CD4-positive, alpha-beta T cell treated with Interleukin-10 for 1 hour (primary cell): ENCODE data around the gene PPIP5K1.
"Not testable (repeated sequence)": the region's sequence is repeated elsewhere in the genome, so short reads cannot be mapped to it uniquely, and the experiment has no call there.

Experiments used
- DNase-seq: peaks from one replicate; pipeline ENCODE4 v3.0.0-alpha.2; 2020

PPIP5K1 gene

DNA sequence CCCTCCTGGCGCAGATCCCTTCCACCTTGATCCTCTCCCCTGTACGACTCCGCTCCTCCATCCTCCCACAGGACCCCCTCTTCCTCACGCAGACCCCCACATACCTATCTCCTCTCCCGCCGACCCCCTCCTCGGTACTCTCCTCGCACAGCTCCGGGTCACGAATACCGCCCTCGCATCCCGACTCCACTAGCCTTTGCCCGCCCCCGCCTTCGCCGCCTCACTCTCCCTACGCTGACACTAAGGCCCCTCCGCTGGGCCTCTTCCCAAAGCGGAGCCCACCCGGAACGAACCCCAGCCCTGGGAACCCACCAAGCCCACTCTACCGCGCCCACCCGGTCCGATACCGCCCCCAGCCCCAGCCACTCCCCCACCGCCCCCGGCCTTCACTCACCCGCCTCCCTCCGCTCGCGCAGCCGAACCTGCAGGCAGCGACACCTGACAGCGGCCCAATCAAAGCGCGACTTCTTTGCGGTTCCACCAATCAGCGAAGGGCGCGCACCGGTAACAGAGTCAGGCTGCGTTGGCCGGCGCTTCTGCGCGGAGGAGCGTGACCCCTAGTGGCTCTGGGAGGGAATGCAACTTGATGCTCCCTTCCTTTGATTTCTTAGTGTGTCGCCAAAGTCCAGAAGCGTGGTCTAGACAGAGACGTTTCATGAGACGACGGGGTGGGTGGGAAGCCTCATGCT, at the start of gene PPIP5K1:
TSS of gene PPIP5K1 (minus strand) at position 431 of the 689 bp plus-strand sequence. CDS start 5,704 bp downstream, outside the sequence.
- not testable (repeated sequence) for DNase-seq

- not testable (repeated sequence) for DNase-seq
These were observed 48.6 kb upstream of the PPIP5K1 start for GRCh38 chr15:43638464-43639204.

- DNase-seq, result not testable (repeated sequence)
These were observed 36.9 kb upstream of the PPIP5K1 start for GRCh38 chr15:43626937-43627336.

GRCh38 chr15:43625106-43625505, 35.1 kb upstream of the PPIP5K1 start:
- no peak for DNase-seq

DNA sequence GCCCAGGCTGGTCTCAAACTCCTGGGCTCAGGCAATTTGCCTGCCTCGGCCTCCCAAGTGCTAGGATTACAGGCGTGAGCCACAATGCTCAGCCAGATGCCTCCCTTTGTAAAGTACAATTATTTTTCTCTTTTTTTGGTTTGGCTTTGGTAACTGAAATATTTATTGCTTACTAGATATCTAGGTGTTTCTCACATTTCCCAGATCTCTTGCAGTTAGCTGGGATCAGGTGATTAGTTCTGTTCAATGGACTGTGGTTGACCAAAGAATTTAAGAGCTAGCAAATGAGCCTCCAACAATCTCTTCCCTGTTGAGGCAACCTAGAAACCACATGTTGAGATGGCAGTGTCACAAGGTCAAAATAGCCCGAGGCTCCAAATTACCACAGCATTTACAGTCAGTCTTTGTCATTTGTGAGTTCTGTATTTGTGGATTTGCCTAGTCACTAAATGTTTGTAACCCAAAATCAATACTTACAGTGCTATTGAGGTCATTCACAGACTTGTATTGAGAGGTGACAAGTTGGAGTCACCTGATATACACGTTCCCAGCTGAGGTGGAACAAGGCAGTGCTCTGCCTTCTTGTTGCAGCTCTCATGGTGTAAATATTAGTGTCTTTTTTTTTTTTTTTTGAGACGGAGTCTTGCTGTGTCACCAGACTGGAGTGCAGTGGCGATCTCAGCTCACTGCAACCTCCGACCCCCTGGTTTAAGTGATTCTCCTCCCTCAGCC, 32.2 kb upstream of the PPIP5K1 start:
- DNase-seq, result not testable (repeated sequence)

DNA sequence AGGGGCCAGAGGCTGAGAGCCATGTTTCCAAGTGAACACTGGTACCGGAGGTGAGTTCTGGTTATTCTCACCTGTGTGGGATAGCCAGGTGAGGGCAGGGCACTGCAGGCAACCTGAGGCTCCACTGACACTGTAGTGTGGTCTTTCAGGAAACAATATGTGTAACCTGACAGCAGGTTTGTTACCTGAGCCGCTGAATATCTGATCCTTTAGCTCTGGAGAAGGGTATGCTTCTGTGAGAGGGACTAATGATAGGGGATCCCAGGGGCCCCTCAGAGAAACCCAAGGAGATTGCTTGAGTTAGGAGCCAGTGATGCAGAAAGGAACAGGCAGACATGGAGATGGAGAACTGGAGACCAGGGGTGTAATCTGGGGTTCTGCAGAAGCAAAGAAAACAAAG, 28.7 kb upstream of the PPIP5K1 start, which contains the start of gene STRC:
TSS of gene STRC (minus strand) at position 101 of the 400 bp plus-strand sequence. CDS start at position 23, 78 bp downstream.
- not testable (repeated sequence) for DNase-seq

GRCh38 chr15:43617750-43618149, 27.7 kb upstream of the PPIP5K1 start:
- DNase-seq, result not testable (repeated sequence)

DNA sequence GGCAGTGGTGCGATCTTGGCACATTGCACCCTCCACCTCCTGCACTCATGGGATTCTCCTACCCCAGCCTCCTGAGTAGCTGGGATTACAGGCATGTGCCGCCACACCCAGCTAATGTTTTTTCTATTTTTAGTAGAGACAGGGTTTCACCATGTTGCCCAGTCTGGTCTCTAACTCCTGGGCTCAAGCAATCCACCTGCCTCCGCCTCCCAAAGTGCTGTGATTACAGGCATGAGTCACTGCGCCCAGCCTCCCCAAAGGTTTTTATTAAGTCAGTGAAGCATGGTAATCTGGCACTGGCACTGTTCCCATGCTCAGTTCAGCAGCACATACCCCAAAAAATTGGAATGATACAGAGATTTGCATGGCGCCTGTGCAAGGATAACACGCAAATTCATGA, 12.2 kb upstream of the PPIP5K1 start:
- DNase-seq, result not testable (repeated sequence)

GRCh38 chr15:43600200-43600599, 10.2 kb upstream of the PPIP5K1 start:
- DNase-seq, result not testable (repeated sequence)

DNA sequence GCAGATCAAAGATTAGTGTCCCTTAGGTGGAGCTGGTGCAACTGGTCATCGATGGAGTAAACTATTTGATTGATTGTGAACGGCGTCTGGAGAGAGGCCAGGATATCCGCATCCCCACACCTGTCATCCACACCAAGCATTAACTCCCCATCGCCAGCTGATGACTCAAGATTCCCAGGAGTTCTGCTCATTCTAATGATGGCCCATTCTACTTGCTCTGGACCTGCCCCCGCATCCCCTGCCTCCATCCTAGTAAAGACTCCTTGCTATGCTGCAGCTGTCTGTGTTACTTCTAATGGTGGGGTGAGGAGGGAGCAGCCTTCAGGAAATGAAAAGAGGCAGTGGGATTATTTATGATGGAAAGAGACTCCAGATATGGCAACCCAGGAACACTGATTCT, 9.1 kb upstream of the PPIP5K1 start:
- DNase-seq, result not testable (repeated sequence)

DNA sequence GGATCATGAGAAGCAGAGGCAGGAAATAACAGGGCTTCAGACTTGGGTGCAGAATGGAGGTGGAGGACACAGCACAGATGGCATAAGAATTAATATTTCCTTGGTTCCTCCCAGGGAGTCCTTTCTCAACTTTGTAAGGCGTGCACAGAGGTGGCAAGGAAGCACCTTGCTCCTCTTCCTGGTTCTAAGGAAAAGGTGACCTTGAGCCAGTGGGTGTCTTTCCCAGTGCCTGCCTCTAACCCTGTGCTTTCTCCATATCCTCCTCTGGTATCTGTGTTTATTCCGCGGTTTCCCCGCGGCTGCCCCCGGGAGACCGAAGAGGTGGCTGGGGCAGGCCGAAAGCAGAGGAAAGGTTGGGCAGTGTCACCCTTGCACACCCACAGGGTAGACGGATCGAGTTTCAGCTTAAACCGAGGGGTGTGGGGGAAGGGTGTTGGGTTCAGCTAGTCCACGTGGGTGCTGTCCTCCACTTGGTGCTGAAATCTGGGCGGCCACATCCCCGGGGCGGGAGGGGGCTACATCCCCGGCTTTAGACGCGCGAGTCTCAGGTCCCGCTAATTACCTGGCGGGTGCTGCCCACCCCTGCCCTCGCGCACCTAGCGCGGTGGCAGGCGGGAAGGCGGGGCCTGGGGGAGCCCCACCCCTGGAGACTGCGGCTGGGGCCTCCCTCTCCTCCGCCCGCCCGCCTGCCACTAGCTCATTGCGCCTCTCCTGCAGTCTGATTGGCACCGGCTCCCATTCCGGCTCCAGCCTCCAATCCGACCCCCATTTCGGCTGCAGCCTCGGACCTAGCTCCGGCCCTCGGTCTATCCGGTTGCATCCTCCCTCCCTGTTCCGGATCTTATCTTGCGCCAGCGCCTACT, 3.6 kb upstream of the PPIP5K1 start, which contains the start of gene CKMT1B:
TSS of gene CKMT1B (plus strand) at position 700 of the 863 bp plus-strand sequence. CDS start 192 bp downstream, outside the sequence.
- DNase-seq, result not testable (repeated sequence)

GRCh38 chr15:43592841-43593240, 2.8 kb upstream of the PPIP5K1 start:
- not testable (repeated sequence) for DNase-seq

- not testable (repeated sequence) for DNase-seq
These were observed 15.4 kb downstream of the PPIP5K1 start for GRCh38 chr15:43574607-43575006.

- not testable (repeated sequence) for DNase-seq
These were observed 23.4 kb downstream of the PPIP5K1 start for GRCh38 chr15:43566615-43567014.

DNA sequence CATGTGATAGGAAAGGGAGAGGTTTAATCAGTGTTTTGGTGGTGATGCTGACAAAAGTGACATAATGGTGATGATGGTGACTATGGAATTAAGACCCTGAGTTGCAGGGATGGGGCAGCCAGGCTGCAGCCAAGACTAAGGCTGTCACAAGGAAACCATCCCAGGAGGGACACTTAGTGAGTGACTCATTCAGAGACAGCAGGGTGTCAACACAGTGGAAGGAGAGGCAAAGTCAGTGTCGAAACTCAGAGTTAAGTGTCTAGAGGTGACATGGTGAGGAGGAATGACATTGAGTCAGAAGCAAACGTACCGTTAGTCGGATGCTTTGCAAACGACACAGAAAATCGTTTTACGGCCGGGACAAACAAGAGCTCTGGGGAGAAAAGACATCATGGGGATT, 26.2 kb downstream of the PPIP5K1 start:
- DNase-seq, result not testable (repeated sequence)

DNA sequence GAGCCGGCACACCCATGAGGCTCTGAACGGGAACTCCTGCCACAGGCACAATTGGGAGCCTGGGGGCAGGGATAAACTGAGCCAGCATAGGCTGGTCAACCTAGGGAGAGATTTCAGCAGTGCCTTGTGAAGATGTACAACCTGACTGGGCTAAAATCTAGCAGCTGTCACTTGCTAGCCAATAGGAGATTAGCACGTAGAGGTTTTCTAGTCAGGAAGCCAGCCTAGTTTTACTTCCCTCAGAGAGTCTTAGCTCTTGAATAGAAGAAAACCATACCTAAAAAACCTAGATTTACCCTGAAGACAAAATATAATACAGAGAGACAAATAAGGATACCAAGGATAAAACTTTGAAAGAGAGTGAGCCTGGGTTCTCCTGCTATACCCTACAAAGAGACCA, 27.3 kb downstream of the PPIP5K1 start:
- DNase-seq, result not testable (repeated sequence)

DNA sequence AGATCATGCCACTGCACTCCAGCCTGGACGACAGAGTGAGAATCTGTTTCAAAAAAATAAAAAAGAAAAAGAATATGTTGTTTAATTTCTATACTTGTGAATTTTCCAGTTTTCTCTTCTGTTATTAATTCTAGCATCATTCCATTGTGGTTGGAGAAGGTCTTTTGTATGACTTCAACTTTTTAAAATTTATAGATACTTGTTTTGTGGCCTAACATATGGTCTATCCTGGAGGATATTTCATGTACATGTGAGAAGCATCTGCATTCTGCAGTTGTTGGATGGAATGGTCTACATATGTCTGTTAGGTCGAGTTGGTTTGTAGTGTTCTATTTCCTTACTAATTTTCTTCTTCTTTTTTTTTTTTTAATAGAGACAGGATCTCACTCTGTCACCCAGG, 37.0 kb downstream of the PPIP5K1 start:
- no peak for DNase-seq

DNA sequence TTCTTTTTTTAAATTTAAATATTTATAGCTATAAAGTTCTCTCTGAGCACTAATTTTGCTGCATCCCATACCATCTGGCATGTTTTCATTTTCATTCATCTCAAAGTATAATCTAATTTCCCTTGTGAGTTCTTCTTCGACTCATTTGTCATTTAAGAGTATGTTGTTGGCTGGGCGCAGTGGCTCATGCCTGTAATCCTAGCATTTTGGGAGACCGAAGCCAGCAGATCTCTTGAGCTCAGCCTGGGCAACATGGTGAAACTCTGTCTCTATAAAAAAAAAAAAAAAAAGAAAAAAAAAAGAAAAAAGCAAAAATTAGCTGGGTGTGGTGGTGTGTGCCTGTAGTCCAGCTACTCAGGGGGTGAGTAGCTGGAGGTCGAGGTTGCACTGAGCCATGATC, 37.8 kb downstream of the PPIP5K1 start:
- no peak for DNase-seq

GRCh38 chr15:43550527-43551363, 39.3 kb downstream of the PPIP5K1 start:
- no peak for DNase-seq

GRCh38 chr15:43547539-43547938, 42.5 kb downstream of the PPIP5K1 start:
- DNase-seq, result no peak

- no peak for DNase-seq
These were observed 44.6 kb downstream of the PPIP5K1 start for GRCh38 chr15:43545426-43545825.
